ENCODE data around the gene EXOC6B.

The EXOC6B gene

DNA sequence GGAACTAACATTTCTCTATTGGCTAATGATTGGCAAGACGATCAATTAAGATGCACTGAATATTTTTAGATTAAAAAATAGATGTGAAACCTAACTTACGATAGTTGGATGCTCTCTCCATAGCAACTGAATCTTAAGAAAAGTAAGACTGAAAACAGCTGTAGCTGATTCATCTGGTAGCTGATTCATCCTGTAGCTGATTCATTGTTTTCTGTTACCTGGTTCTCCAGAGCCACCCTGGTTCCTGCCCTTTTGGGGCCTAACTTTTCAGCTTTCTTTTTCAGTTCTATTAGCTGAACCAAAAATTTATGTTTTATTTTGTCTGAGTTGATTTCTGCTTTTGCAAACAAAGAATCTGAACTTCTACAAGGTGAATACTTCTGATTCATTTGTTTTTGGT is 38.7 kb upstream of the EXOC6B start:
- TF ChIP-seq EZH2 (optimal IDR thresholded peaks at IDR 0.05; ENCODE audit: low read depth, low read length) (no peak), EZH2phosphoT487 (IDR thresholded peaks at IDR 0.05; ENCODE audit: low read length) (no peak)
- TF ChIP-seq, protein P1, sequence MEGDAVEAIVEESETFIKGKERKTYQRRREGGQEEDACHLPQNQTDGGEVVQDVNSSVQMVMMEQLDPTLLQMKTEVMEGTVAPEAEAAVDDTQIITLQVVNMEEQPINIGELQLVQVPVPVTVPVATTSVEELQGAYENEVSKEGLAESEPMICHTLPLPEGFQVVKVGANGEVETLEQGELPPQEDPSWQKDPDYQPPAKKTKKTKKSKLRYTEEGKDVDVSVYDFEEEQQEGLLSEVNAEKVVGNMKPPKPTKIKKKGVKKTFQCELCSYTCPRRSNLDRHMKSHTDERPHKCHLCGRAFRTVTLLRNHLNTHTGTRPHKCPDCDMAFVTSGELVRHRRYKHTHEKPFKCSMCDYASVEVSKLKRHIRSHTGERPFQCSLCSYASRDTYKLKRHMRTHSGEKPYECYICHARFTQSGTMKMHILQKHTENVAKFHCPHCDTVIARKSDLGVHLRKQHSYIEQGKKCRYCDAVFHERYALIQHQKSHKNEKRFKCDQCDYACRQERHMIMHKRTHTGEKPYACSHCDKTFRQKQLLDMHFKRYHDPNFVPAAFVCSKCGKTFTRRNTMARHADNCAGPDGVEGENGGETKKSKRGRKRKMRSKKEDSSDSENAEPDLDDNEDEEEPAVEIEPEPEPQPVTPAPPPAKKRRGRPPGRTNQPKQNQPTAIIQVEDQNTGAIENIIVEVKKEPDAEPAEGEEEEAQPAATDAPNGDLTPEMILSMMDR (IDR thresholded peaks at IDR 0.05; ENCODE audit: low read length), result no peak
- Histone ChIP-seq H3K4me2 (ENCODE audit: low read depth, low read length) (0 out of 2 replicates have a peak overlapping the region, but pooled peaks have one; percentile 18), H3F3A (ENCODE audit: insufficient read depth, low read length) (0 out of 2 replicates have a peak, but pooled peaks cover 5% of the 10 kb centered on the region), H3K4me3 (ENCODE audit: low read length) (no peak overlapping the region), H3K36me3 (replicated peaks; ENCODE audit: insufficient read depth, low read length) (no peaks in the 10 kb centered on the region), H3K79me2 (ENCODE audit: low read length) (no peaks in the 10 kb centered on the region), H4K20me1 (ENCODE audit: insufficient read depth, low read length) (no peaks in the 10 kb centered on the region), H3K9me3 (replicated peaks; ENCODE audit: insufficient read depth, low read length) (no peaks in the 10 kb centered on the region), H3K27me3 (replicated peaks; ENCODE audit: insufficient read depth, low read length) (peaks cover 11% of the 10 kb centered on the region; the same call in 1 of the 2 replicates), H3K4me1 (ENCODE audit: low read length) (0 out of 2 replicates have a peak, but pooled peaks cover 5% of the 10 kb centered on the region), H2AFZ (ENCODE audit: low read length) (no peak overlapping the region), H3K27ac (ENCODE audit: low read length) (peak overlapping the region; percentile 28; the same call in 1 of the 2 replicates), H3K9me2 (replicated peaks; ENCODE audit: insufficient read depth, low read length) (no peaks in the 10 kb centered on the region), H3K9ac (ENCODE audit: low read length) (no peak overlapping the region)
- peak; percentile 80 for DNase-seq

- no peaks in the 10 kb centered on the region for H3K79me2 ChIP-seq (ENCODE audit: low read length)
- peaks cover 11% of the 10 kb centered on the region; the same call in 1 of the 2 replicates for H3K27me3 ChIP-seq (replicated peaks; ENCODE audit: insufficient read depth, low read length)
- H3K4me2 ChIP-seq (ENCODE audit: low read depth, low read length), result peak overlapping the region; percentile 55
- no peaks in the 10 kb centered on the region for H3K9me3 ChIP-seq (replicated peaks; ENCODE audit: insufficient read depth, low read length)
- no peak for DNase-seq
- H2AFZ ChIP-seq (ENCODE audit: low read length), result peak overlapping the region; percentile 67; the same call in 1 of the 2 replicates
- no peak for TF ChIP-seq EZH2phosphoT487 (IDR thresholded peaks at IDR 0.05; ENCODE audit: low read length)
- TF ChIP-seq EZH2 (optimal IDR thresholded peaks at IDR 0.05; ENCODE audit: low read depth, low read length), result no peak
- TF ChIP-seq, protein P1 (IDR thresholded peaks at IDR 0.05; ENCODE audit: low read length), result no peak
- 0 out of 2 replicates have a peak, but pooled peaks cover 5% of the 10 kb centered on the region for H3F3A ChIP-seq (ENCODE audit: insufficient read depth, low read length)
- H3K27ac ChIP-seq (ENCODE audit: low read length), result no peak overlapping the region
- peak overlapping the region; percentile 44 for H3K4me3 ChIP-seq (ENCODE audit: low read length)
- H4K20me1 ChIP-seq (ENCODE audit: insufficient read depth, low read length), result no peaks in the 10 kb centered on the region
- H3K4me1 ChIP-seq (ENCODE audit: low read length), result 0 out of 2 replicates have a peak, but pooled peaks cover 5% of the 10 kb centered on the region
- H3K36me3 ChIP-seq (replicated peaks; ENCODE audit: insufficient read depth, low read length), result no peaks in the 10 kb centered on the region
- H3K9ac ChIP-seq (ENCODE audit: low read length), result no peak overlapping the region
- H3K9me2 ChIP-seq (replicated peaks; ENCODE audit: insufficient read depth, low read length), result no peaks in the 10 kb centered on the region
These were observed 37.2 kb upstream of the EXOC6B start for GRCh38 chr2:72863046-72863445.

GRCh38 chr2:72862239-72862988 is 36.6 kb upstream of the EXOC6B start:
- Histone ChIP-seq H3K27me3 (replicated peaks; ENCODE audit: insufficient read depth, low read length) (peaks cover 11% of the 10 kb centered on the region; the same call in 1 of the 2 replicates), H3K4me1 (ENCODE audit: low read length) (0 out of 2 replicates have a peak, but pooled peaks cover 5% of the 10 kb centered on the region), H3K4me3 (ENCODE audit: low read length) (peak overlapping the region; percentile 44), H3K36me3 (replicated peaks; ENCODE audit: insufficient read depth, low read length) (no peaks in the 10 kb centered on the region), H4K20me1 (ENCODE audit: insufficient read depth, low read length) (no peaks in the 10 kb centered on the region), H3K4me2 (ENCODE audit: low read depth, low read length) (peak overlapping the region; percentile 55), H3K27ac (ENCODE audit: low read length) (no peak overlapping the region), H3K9ac (ENCODE audit: low read length) (no peak overlapping the region), H3K79me2 (ENCODE audit: low read length) (no peaks in the 10 kb centered on the region), H2AFZ (ENCODE audit: low read length) (peak overlapping the region; percentile 67), H3K9me3 (replicated peaks; ENCODE audit: insufficient read depth, low read length) (no peaks in the 10 kb centered on the region), H3K9me2 (replicated peaks; ENCODE audit: insufficient read depth, low read length) (no peaks in the 10 kb centered on the region), H3F3A (ENCODE audit: insufficient read depth, low read length) (0 out of 2 replicates have a peak, but pooled peaks cover 5% of the 10 kb centered on the region)
- TF ChIP-seq, protein P1 (IDR thresholded peaks at IDR 0.05; ENCODE audit: low read length), result peak; percentile 99
- no peak for TF ChIP-seq EZH2phosphoT487 (IDR thresholded peaks at IDR 0.05; ENCODE audit: low read length)
- DNase-seq, result peak; percentile 86

Data from MM.1S (cell line).